Spleen (tissue), 11 donors: Measurements from ENCODE around the gene DPH3. TPM values are rescaled to one million over a fixed set of nuclear protein-coding genes. Genes with fewer than 3 reads are reported as not detected.

ENCODE experiments used
- DNase-seq: peaks from one replicate; pipeline ENCODE4 v3.0.0-alpha.2; 2020
- H3K27ac ChIP-seq, 8 donors: fragments of 200-600 bp; sonication (generic) in 7 of 8; 1 replicate in 4 of 8; 2 replicates in 4 of 8; pipeline versions ENCODE4 v1.5.0 to v1.8.0; 2016 to 2021; ENCODE audit warnings: inconsistent platforms in 4 of 8, mild to moderate bottlenecking in 4 of 8, moderate library complexity in 1 of 8
- H3K27me3 ChIP-seq, 7 donors: fragments of 200-600 bp; sonication (generic) in 6 of 7; replicated peaks in 1 of 7; 1 replicate in 4 of 7; 2 replicates in 3 of 7; pipeline versions ENCODE4 v1.5.0 to v1.8.0; 2016 to 2021; ENCODE audit warnings: inconsistent platforms in 3 of 7, mild to moderate bottlenecking in 1 of 7
- H3K36me3 ChIP-seq, 6 donors: fragments of 200-600 bp; sonication (generic) in 5 of 6; 1 replicate in 4 of 6; 2 replicates in 2 of 6; pipeline versions ENCODE4 v1.5.0 to v1.8.0; 2016 to 2021; ENCODE audit warnings: inconsistent platforms in 2 of 6
- H3K4me1 ChIP-seq, 6 donors: fragments of 200-600 bp; sonication (generic) in 5 of 6; 1 replicate in 3 of 6; 2 replicates in 3 of 6; pipeline versions ENCODE4 v1.5.0 to v1.8.0; 2016 to 2021; ENCODE audit warnings: inconsistent platforms in 3 of 6
- H3K4me3 ChIP-seq, 8 donors: fragments of 200-600 bp; sonication (generic) in 7 of 8; 1 replicate in 4 of 8; 2 replicates in 4 of 8; pipeline versions ENCODE4 v1.5.0 to v1.8.0; 2016 to 2021; ENCODE audit warnings: inconsistent platforms in 4 of 8, mild to moderate bottlenecking in 4 of 8, moderate library complexity in 2 of 8
- H3K9me3 ChIP-seq, 8 donors: fragments of 200-600 bp; sonication (generic) in 7 of 8; 1 replicate in 4 of 8; 2 replicates in 4 of 8; pipeline versions ENCODE4 v1.5.0 to v1.8.0; 2016 to 2021; ENCODE audit warnings: inconsistent platforms in 4 of 8
- POLR2A ChIP-seq, 3 donors: fragments of 450-650 bp; IDR thresholded peaks; one replicate each; pipeline ENCODE4 v1.5.1; 2017; ENCODE audit warnings: antibody characterized with exemption in 3 of 3, mild to moderate bottlenecking in 1 of 3
- POLR2AphosphoS5 ChIP-seq, 3 donors: sonication (generic); formaldehyde crosslinking; IDR thresholded peaks; one replicate each; pipeline ENCODE4 v1.5.1; 2017; ENCODE audit warnings: antibody characterized with exemption in 3 of 3
- WGBS, 5 donors: extraction: QIAGEN DNeasy Blood & Tissue Kit in 3 of 5; methylation state at CpG; one replicate each; pipeline versions ENCODE4 v1.1.5 to v1.1.7; 2013 to 2018; 5-methylcytosine and 5-hydroxymethylcytosine counted together
- intact Hi-C: fragments of 100-400 bp; cut with DNase I; formaldehyde crosslinking; loops from one replicate; pipeline ENCODE4 v1.15.0; 2023; ENCODE audit warnings: low total_unique reads
- polyA plus RNA-seq, 3 donors: library from polyadenylated mRNA; stranded (reverse); fragments of 200-250 nt; gene quantifications; one replicate each; pipeline ENCODE4 v1.2.1, GENCODE V29; 2013
- total RNA-seq, 7 donors: library from RNA; depleted of rRNA in 3 of 7; stranded (reverse); fragments of >200 nt in 3 of 7; fragmentation: NEBNext Ultra II Directional in 4 of 7; extraction: Animal tissue kit (Norgen Biotek cat#: 25700) in 4 of 7; gene quantifications; one replicate each; pipeline versions ENCODE4 v1.1.0 to v1.2.1, GENCODE V29; 2016 to 2021
- TF ChIP-seq, protein P1 (sequence below), 11 experiments: fragments of 200-600 bp in 7 of 11; fragments of 450-650 bp in 4 of 11; sonication (generic) in 4 of 11; IDR thresholded peaks in 8 of 11; conservative IDR thresholded peaks in 3 of 11; 1 replicate in 7 of 11; 2 replicates in 4 of 11; pipeline versions ENCODE4 v1.4.0 to v1.8.0; 2016 to 2021; ENCODE audit warnings: antibody characterized with exemption in 11 of 11, inconsistent platforms in 4 of 11, mild to moderate bottlenecking in 1 of 11
- donor health status: healthy with polysubstance abuse.
- donor health status: DM: no; HTN: no; CAD: no; lungs with moderate emphysema.
- donor health status: DM: no; HTN: no; CAD: no.
- donor health status: Bipolar disorder and iron deficiency.
- donor health status: healthy.
- donor health status: DM: no; HTN: no; CAD: no.
- donor health status: DM: yes; HTN: yes; CAD: no.

The DPH3 gene
- total and polyA plus RNA-seq, 10 donors: 7.2 to 17.9 (median 14.2) TPM

DNA sequence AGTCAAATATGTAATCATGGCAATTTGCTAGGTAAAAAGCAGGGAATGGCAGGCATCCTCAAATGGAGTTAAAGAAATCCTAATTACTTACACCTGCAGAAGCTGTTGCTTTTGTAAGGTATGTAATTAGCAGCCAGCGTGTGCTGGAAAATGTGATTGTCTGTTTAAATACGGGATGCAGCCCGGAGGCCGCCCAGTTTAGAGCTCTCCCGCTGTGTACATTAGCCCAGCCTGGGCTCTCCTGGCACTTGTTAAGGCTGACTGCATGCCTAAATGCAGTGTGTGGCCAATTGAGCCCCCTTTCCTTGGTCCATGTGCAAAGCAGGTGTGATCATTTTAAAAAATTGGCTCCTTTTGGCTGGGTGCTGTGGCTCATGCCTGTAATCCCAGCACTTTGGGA, 9.0 kb downstream of the DPH3 start:
- intact Hi-C loops: no loop called here
- peaks cover 0 to 10% (median 3%) of the 10 kb centered on the region in 6 donors for H3K4me1 ChIP-seq
- no peak overlapping the region for H3K27ac ChIP-seq
- WGBS, 5 donors: 83 to 98% (median 96%) methylated on average over 5 of the region's 5 CpGs
- no peak for DNase-seq
- peaks cover 0 to 38% (median 20%) of the 10 kb centered on the region in 6 donors for H3K36me3 ChIP-seq
- no peaks in the 10 kb centered on the region for H3K27me3 ChIP-seq
- no peak overlapping the region for H3K4me3 ChIP-seq
- TF ChIP-seq, protein P1, sequence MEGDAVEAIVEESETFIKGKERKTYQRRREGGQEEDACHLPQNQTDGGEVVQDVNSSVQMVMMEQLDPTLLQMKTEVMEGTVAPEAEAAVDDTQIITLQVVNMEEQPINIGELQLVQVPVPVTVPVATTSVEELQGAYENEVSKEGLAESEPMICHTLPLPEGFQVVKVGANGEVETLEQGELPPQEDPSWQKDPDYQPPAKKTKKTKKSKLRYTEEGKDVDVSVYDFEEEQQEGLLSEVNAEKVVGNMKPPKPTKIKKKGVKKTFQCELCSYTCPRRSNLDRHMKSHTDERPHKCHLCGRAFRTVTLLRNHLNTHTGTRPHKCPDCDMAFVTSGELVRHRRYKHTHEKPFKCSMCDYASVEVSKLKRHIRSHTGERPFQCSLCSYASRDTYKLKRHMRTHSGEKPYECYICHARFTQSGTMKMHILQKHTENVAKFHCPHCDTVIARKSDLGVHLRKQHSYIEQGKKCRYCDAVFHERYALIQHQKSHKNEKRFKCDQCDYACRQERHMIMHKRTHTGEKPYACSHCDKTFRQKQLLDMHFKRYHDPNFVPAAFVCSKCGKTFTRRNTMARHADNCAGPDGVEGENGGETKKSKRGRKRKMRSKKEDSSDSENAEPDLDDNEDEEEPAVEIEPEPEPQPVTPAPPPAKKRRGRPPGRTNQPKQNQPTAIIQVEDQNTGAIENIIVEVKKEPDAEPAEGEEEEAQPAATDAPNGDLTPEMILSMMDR (IDR thresholded peaks at IDR 0.05 in 8 of 11, conservative IDR thresholded peaks at IDR 0.05 in 3 of 11): no peak
- TF ChIP-seq POLR2AphosphoS5 (IDR thresholded peaks at IDR 0.05) (no peak), POLR2A (IDR thresholded peaks at IDR 0.05) (no peak)
- H3K9me3 ChIP-seq: no peaks in the 10 kb centered on the region

DNA sequence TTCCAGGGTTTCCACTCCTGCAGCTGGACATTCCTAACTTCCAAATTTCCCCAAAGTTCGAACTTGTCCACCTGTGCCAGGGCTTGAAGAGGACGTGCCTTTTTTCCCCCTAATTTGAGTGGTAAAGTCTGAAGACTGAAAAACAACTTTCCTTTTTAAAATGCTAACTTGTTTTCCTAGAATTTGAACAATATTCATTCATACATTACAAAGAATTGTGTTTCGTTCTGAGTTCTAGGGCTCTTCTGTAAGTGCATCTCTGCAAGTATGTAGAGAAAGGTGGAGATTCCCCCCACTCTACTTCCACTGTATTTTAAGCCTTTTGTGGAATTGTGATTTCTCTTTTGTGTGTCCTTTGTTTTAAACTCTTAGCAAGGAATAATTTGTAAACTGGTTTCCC, 9.4 kb downstream of the DPH3 start:
- Histone ChIP-seq H3K4me3 (no peak overlapping the region), H3K27me3 (no peaks in the 10 kb centered on the region), H3K4me1 (peaks cover 0 to 10% (median 3%) of the 10 kb centered on the region in 6 donors), H3K27ac (no peak overlapping the region), H3K36me3 (peaks cover 0 to 34% (median 17%) of the 10 kb centered on the region in 6 donors), H3K9me3 (no peaks in the 10 kb centered on the region)
- TF ChIP-seq POLR2A (IDR thresholded peaks at IDR 0.05) (no peak), POLR2AphosphoS5 (IDR thresholded peaks at IDR 0.05) (no peak)
- TF ChIP-seq, protein P1 (IDR thresholded peaks at IDR 0.05 in 8 of 11, conservative IDR thresholded peaks at IDR 0.05 in 3 of 11): no peak
- 69 to 92% (median 79%) methylated on average over 3 of the region's 3 CpGs for WGBS, 5 donors
- intact Hi-C loops: no loop called here
- no peak for DNase-seq

DNA sequence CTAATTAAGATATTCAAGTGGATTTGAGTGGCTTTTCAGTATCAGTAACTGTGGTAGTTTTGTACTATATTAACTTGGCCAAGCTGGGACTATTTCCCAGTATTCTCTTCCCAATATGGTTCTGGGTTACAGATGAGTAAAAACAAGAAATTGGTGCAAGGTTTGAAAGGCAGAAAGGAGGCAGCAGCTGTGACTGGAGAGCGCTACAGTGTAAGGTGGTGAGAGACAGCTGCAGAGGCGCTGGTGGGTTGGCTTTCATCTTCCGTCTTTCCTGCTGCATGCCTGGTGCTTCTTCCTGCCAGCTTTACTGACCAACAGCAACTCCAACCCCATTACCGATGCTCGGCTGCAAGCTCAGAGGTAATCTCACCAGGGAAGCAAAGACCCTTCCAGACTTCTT, 9.8 kb downstream of the DPH3 start:
- H3K27me3 ChIP-seq: no peaks in the 10 kb centered on the region
- no peak overlapping the region for H3K27ac ChIP-seq
- peaks cover 0 to 10% (median 3%) of the 10 kb centered on the region in 6 donors for H3K4me1 ChIP-seq
- DNase-seq: no peak
- 63 to 74% (median 65%) methylated on average over 5 of the region's 5 CpGs for WGBS, 5 donors
- no peaks in the 10 kb centered on the region for H3K9me3 ChIP-seq
- TF ChIP-seq POLR2AphosphoS5 (IDR thresholded peaks at IDR 0.05): no peak
- TF ChIP-seq, protein P1 (IDR thresholded peaks at IDR 0.05 in 8 of 11, conservative IDR thresholded peaks at IDR 0.05 in 3 of 11): no peak
- no peak for TF ChIP-seq POLR2A (IDR thresholded peaks at IDR 0.05)
- H3K4me3 ChIP-seq: no peak overlapping the region
- H3K36me3 ChIP-seq: peaks cover 0 to 30% (median 13%) of the 10 kb centered on the region in 6 donors
- intact Hi-C loops: no loop called here

DNA sequence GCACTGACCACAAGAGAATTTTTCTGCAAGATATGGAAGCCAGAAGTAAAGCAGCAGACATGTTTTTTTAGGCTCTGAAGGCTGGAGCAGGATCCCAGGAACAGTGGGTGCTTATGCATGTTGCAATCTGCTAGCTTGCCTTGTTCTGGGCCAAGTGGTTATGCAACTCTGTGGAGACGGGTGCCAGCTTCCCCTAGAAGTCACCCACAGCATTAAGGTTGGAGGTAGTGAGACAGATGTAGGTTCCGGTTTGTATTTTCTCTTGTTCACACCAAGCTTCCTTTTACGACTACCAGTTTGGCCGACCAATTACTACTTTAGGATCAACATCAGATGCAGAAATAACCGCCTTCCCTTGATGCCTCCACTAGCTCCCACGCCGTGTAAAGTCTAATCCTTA, 11.1 kb downstream of the DPH3 start:
- DNase-seq: peak; percentile 59
- intact Hi-C loops: no loop called here
- peak overlapping the region in 3 of 8 donors; percentile 50 to 78 (median 60) for H3K27ac ChIP-seq

More for the DNA sequence above, 11.1 kb downstream of the DPH3 start:
- H3K9me3 ChIP-seq: no peaks in the 10 kb centered on the region
- no peaks in the 10 kb centered on the region for H3K27me3 ChIP-seq
- 38 to 84% (median 71%) methylated on average over 7 of the region's 7 CpGs for WGBS, 5 donors
- H3K36me3 ChIP-seq: peaks cover 0 to 17% (median 2%) of the 10 kb centered on the region in 6 donors
- peaks cover 0 to 10% (median 3%) of the 10 kb centered on the region in 6 donors for H3K4me1 ChIP-seq
- peak in 1 of 3 donors; percentile 61 for TF ChIP-seq POLR2AphosphoS5 (IDR thresholded peaks at IDR 0.05)
- no peak for TF ChIP-seq POLR2A (IDR thresholded peaks at IDR 0.05)
- H3K4me3 ChIP-seq: no peak overlapping the region
